IMR-90 (cell line): ENCODE measurements around the gene LMNB1. TPM values are rescaled to one million over a fixed set of nuclear protein-coding genes. Genes with fewer than 3 reads are reported as not detected.

Source experiments
- ATAC-seq: fragments of 200-7000 bp; cut with Tn5 transposase; 2 replicates; pipeline ENCODE4 v1.9.1; 2020; ENCODE audit warnings: low read depth, mild to moderate bottlenecking, moderate library complexity
- BruUV-seq: library from RNA; stranded (reverse); fragments of 400-500 nt; replicated peaks from 2 replicates; lab custom pipeline; 2021; lab: Mats Ljungman, UMichigan
- CTCF ChIA-PET: fragments of 300-600 bp; formaldehyde crosslinking; extraction: SDS; loops from one replicate; lab custom pipeline; 2021; ENCODE audit warnings: antibody characterized with exemption; lab: Yijun Ruan, JAX
- POLR2A ChIA-PET: fragments of 300-600 bp; sonication (Branson Sonifier 250); formaldehyde crosslinking; loops from one replicate; lab custom pipeline; 2022; ENCODE audit warnings: antibody characterized with exemption; ENCODE audit not compliant: unreplicated experiment; lab: Charles Lee
- DNase-seq: peaks from one replicate; pipeline ENCODE4 v3.0.0; 2013
- H2AFZ ChIP-seq: replicated peaks from 2 replicates; pipeline ENCODE3; 2013; ENCODE audit warnings: low read length, mild to moderate bottlenecking; ENCODE audit not compliant: poor library complexity
- H2AK5ac ChIP-seq: 2 replicates; pipeline ENCODE4 v1.6.1; 2013; ENCODE audit warnings: low read depth, low read length, inconsistent platforms
- H2AK9ac ChIP-seq: replicated peaks from 2 replicates; pipeline ENCODE3; 2013; ENCODE audit warnings: mild to moderate bottlenecking, low read depth, low read length, moderate library complexity; ENCODE audit not compliant: poor library complexity
- H2BK120ac ChIP-seq: 2 replicates; pipeline ENCODE4 v1.6.1; 2013; ENCODE audit warnings: low read depth, low read length, inconsistent platforms
- H2BK15ac ChIP-seq: 3 replicates; pipeline ENCODE4 v1.6.1; 2013; ENCODE audit warnings: low read depth, low read length, inconsistent platforms
- H2BK20ac ChIP-seq: 2 replicates; pipeline ENCODE4 v1.6.1; 2013; ENCODE audit warnings: low read depth, mild to moderate bottlenecking, inconsistent platforms, low read length, moderate library complexity
- H2BK5ac ChIP-seq: 2 replicates; pipeline ENCODE4 v1.6.1; 2013; ENCODE audit warnings: mild to moderate bottlenecking, low read depth, low read length, inconsistent platforms; ENCODE audit not compliant: poor library complexity, severe bottlenecking
- H3K14ac ChIP-seq: replicated peaks from 2 replicates; pipeline ENCODE4 v1.6.1; 2013; ENCODE audit warnings: low read depth, low read length, inconsistent platforms
- H3K18ac ChIP-seq: 2 replicates; pipeline ENCODE4 v1.6.1; 2013; ENCODE audit warnings: low read depth, low read length, control low read depth
- H3K23ac ChIP-seq: 2 replicates; pipeline ENCODE4 v1.6.1; 2013; ENCODE audit warnings: low read depth, low read length, inconsistent platforms
- H3K27ac ChIP-seq: 2 replicates; pipeline ENCODE4 v1.5.1; 2013; ENCODE audit warnings: mild to moderate bottlenecking, control low read depth, low read length; ENCODE audit not compliant: insufficient read depth
- H3K27me3 ChIP-seq: 2 replicates; pipeline ENCODE4 v1.6.1; 2013; ENCODE audit warnings: low read length; ENCODE audit not compliant: control insufficient read depth, insufficient read depth
- H3K36me3 ChIP-seq: 2 replicates; pipeline ENCODE4 v1.6.1; 2013; ENCODE audit warnings: low read length, mixed read lengths; ENCODE audit not compliant: control insufficient read depth, insufficient read depth
- H3K4ac ChIP-seq: 2 replicates; pipeline ENCODE4 v1.6.1; 2013; ENCODE audit warnings: low read depth, low read length, inconsistent platforms
- H3K4me1 ChIP-seq: 2 replicates; pipeline ENCODE4 v1.6.1; 2013; ENCODE audit warnings: low read length, mixed read lengths; ENCODE audit not compliant: control insufficient read depth, insufficient read depth
- H3K4me2 ChIP-seq: 2 replicates; pipeline ENCODE4 v1.6.1; 2013; ENCODE audit warnings: low read depth, mild to moderate bottlenecking, control low read depth, low read length, moderate library complexity
- H3K4me3 ChIP-seq: 2 replicates; pipeline ENCODE4 v1.5.1; 2013; ENCODE audit warnings: low read depth, mild to moderate bottlenecking, control low read depth, low read length, moderate library complexity; ENCODE audit not compliant: insufficient read depth
- H3K56ac ChIP-seq: 2 replicates; pipeline ENCODE4 v1.6.1; 2013; ENCODE audit warnings: low read length, inconsistent platforms; ENCODE audit not compliant: insufficient read depth; ENCODE audit errors: extremely low read depth
- H3K79me1 ChIP-seq, 2 experiments: 2 replicates each; pipeline ENCODE4 v1.6.1; 2013; ENCODE audit warnings: low read length in 2 of 2, inconsistent platforms in 1 of 2, low read depth in 1 of 2
- H3K9ac ChIP-seq: 2 replicates; pipeline ENCODE4 v1.6.1; 2013; ENCODE audit warnings: low read depth, low read length, control low read depth
- H3K9me1 ChIP-seq: 2 replicates; pipeline ENCODE4 v1.6.1; 2013; ENCODE audit warnings: low read length, inconsistent platforms; ENCODE audit not compliant: insufficient read depth
- H3K9me3 ChIP-seq: 2 replicates; pipeline ENCODE4 v1.6.1; 2013; ENCODE audit warnings: low read length; ENCODE audit not compliant: control insufficient read depth, insufficient read depth
- H4K20me1 ChIP-seq: 2 replicates; pipeline ENCODE4 v1.6.1; 2013; ENCODE audit warnings: low read length, inconsistent platforms; ENCODE audit not compliant: insufficient read depth
- H4K5ac ChIP-seq: 2 replicates; pipeline ENCODE4 v1.6.1; 2013; ENCODE audit warnings: mild to moderate bottlenecking, low read depth, low read length, control low read depth
- H4K8ac ChIP-seq, 2 experiments: 2 replicates each; pipeline ENCODE4 v1.6.1; 2013; ENCODE audit warnings: low read depth in 2 of 2, low read length in 2 of 2, control low read depth in 1 of 2, inconsistent platforms in 1 of 2
- H4K91ac ChIP-seq: 2 replicates; pipeline ENCODE4 v1.6.1; 2013; ENCODE audit warnings: low read depth, low read length, inconsistent platforms; ENCODE audit not compliant: insufficient read depth
- FOS ChIP-seq: fragments of 150-350 bp; IDR thresholded peaks from 2 replicates; pipeline ENCODE4 v1.6.1; 2016; ENCODE audit warnings: low read depth, low read length
- RAD21 ChIP-seq: IDR thresholded peaks from 2 replicates; pipeline ENCODE4 v1.6.1; 2012; ENCODE audit warnings: low read length, improper control_type of control experiment
- SMC3 ChIP-seq: fragments of 150-350 bp; IDR thresholded peaks from 2 replicates; pipeline ENCODE4 v1.6.1; 2016; ENCODE audit warnings: low read depth, mild to moderate bottlenecking, antibody characterized with exemption, low read length, moderate library complexity
- WGBS, 2 experiments: methylation state at CpG; one replicate each; pipeline versions ENCODE4 v1.1.5 to v1.1.7; 2013; ENCODE audit warnings: missing lambda C conversion rate in 2 of 2; ENCODE audit not compliant: insufficient read length in 1 of 2; ENCODE audit errors: extremely low coverage in 2 of 2; 5-methylcytosine and 5-hydroxymethylcytosine counted together
- dilution Hi-C: fragments of 300-500 bp; cut with HindIII; formaldehyde crosslinking; loops from one replicate; pipeline ENCODE4 v1.14.3; 2018; ENCODE audit warnings: low sequenced_read_pairs; ENCODE audit not compliant: unreplicated experiment
- in situ Hi-C: fragments of 300-500 bp; cut with MboI; formaldehyde crosslinking; loops from 3 replicates; pipeline ENCODE4 v1.14.3; 2019; ENCODE audit warnings: low sequenced_read_pairs, inconsistent platforms, mixed read lengths
- intact Hi-C: fragments of 100-400 bp; cut with micrococcal nuclease; formaldehyde crosslinking; loops from 2 replicates; pipeline ENCODE4 v1.10.0; 2022
- polyA plus RNA-seq, 3 experiments: library from polyadenylated mRNA; depleted of rRNA; stranded (reverse); fragments of >200 nt; gene quantifications; 2 replicates each; pipeline ENCODE4 v1.2.3, GENCODE V29; 2012; ENCODE audit warnings: low replicate concordance in 1 of 3
- total RNA-seq: library from RNA; depleted of rRNA; stranded (reverse); fragments of >200 nt; gene quantifications from 2 replicates; pipeline ENCODE4 v1.2.3, GENCODE V29; 2012
- TF ChIP-seq, protein P1 (sequence below): conservative IDR thresholded peaks from 2 replicates; pipeline ENCODE4 v1.5.1; 2012; ENCODE audit warnings: mild to moderate bottlenecking, low read depth, low read length, improper control_type of control experiment

The LMNB1 gene
- total and polyA plus RNA-seq, 2 of the 4 experiments (the other 2 are of a cell fraction) = 36.0 to 53.6 TPM

DNA sequence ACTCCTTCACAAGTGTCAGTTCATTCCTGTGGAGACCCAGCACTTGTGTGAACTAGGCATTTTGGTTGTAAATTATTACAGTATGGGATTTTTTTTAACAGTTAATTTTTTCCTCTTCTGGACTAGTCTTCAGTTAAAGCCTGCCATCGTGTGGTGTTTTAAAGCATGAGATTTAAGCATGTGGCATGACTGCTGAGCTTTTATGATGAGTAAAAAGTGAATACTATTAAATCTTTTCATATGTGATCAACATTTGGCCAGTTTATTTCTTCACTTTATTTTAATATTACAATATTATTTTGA lies 25.0 kb downstream of the LMNB1 start:
- peak overlapping the region; percentile 31; the same call in 1 of the 2 replicates for H3K4me2 ChIP-seq
- no peaks in the 10 kb centered on the region for H3K9me3 ChIP-seq
- H3K18ac ChIP-seq = no peak overlapping the region
- no peak overlapping the region for H4K8ac ChIP-seq
- no peak overlapping the region for H3K27ac ChIP-seq
- H3K79me1 ChIP-seq = peaks cover 15 to 30% of the 10 kb centered on the region in 2 experiments
- peaks cover 7% of the 10 kb centered on the region for H3K9me1 ChIP-seq
- no CpG with 5 or more reads among the region's 1 CpG for WGBS, 2 experiments
- ATAC-seq (peak; percentile 85), DNase-seq (peak; percentile 71)
- no peaks in the 10 kb centered on the region; the same call in 1 of the 2 replicates for H3K4me1 ChIP-seq
- no peak overlapping the region for H2BK15ac ChIP-seq
- no TSS peak for BruUV-seq
- no peak overlapping the region for H2BK120ac ChIP-seq
- H2AK9ac ChIP-seq = no peak overlapping the region
- H3K36me3 ChIP-seq = peaks cover 4% of the 10 kb centered on the region; the same call in 1 of the 2 replicates
- no peak overlapping the region for H3K56ac ChIP-seq
- H4K5ac ChIP-seq = no peak overlapping the region
- intact Hi-C loops = loop anchor here (1.0 to 5.0 kb wide), 5 partner anchors 126 to 465 kb away; partner anchors contain the start of gene PHAX
- ChIA-PET POLR2A (no interaction called here), CTCF (interaction anchor here (0.6 to 1.6 kb wide), 10 partner anchors 9 to 511 kb away, joined by 3 to 7 read pairs (median 3); no protein-coding TSS in a partner anchor)
- in situ Hi-C loops = loop anchor here (5.0 to 25.0 kb wide), 2 partner anchors 125 to 710 kb away; partner anchors contain the start of gene PRRC1
- H2AK5ac ChIP-seq = no peak overlapping the region
- H3K4me3 ChIP-seq = no peak overlapping the region
- dilution Hi-C loops = no loop called here
- H3K9ac ChIP-seq = no peak overlapping the region
- peak; percentile 70 for TF ChIP-seq RAD21
- peak; percentile 66 for TF ChIP-seq SMC3
- TF ChIP-seq FOS = no peak
- TF ChIP-seq, protein P1, sequence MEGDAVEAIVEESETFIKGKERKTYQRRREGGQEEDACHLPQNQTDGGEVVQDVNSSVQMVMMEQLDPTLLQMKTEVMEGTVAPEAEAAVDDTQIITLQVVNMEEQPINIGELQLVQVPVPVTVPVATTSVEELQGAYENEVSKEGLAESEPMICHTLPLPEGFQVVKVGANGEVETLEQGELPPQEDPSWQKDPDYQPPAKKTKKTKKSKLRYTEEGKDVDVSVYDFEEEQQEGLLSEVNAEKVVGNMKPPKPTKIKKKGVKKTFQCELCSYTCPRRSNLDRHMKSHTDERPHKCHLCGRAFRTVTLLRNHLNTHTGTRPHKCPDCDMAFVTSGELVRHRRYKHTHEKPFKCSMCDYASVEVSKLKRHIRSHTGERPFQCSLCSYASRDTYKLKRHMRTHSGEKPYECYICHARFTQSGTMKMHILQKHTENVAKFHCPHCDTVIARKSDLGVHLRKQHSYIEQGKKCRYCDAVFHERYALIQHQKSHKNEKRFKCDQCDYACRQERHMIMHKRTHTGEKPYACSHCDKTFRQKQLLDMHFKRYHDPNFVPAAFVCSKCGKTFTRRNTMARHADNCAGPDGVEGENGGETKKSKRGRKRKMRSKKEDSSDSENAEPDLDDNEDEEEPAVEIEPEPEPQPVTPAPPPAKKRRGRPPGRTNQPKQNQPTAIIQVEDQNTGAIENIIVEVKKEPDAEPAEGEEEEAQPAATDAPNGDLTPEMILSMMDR = peak; percentile 64
- no peak overlapping the region for H2BK20ac ChIP-seq
- H4K20me1 ChIP-seq = peaks cover 13% of the 10 kb centered on the region
- H4K91ac ChIP-seq = no peak overlapping the region
- H2AFZ ChIP-seq = no peak overlapping the region
- H3K4ac ChIP-seq = no peak overlapping the region
- H3K23ac ChIP-seq = no peak overlapping the region
- no peak overlapping the region for H3K14ac ChIP-seq
- H3K27me3 ChIP-seq = no peaks in the 10 kb centered on the region
- no peak overlapping the region for H2BK5ac ChIP-seq
